HG03558 (cell line): ENCODE results near the gene CCDC3.
"Not testable (repeated sequence)": the region's sequence is repeated elsewhere in the genome, so short reads cannot be mapped to it uniquely, and the experiment has no call there.

Experiments
- ATAC-seq: cut with Tn5 transposase; IDR thresholded peaks from one replicate; pipeline ENCODE4 v1.9.1; 2021; ENCODE audit warnings: moderate number of reproducible peaks; ENCODE audit not compliant: unreplicated experiment; ENCODE audit errors: extremely low read depth

CCDC3 gene

DNA sequence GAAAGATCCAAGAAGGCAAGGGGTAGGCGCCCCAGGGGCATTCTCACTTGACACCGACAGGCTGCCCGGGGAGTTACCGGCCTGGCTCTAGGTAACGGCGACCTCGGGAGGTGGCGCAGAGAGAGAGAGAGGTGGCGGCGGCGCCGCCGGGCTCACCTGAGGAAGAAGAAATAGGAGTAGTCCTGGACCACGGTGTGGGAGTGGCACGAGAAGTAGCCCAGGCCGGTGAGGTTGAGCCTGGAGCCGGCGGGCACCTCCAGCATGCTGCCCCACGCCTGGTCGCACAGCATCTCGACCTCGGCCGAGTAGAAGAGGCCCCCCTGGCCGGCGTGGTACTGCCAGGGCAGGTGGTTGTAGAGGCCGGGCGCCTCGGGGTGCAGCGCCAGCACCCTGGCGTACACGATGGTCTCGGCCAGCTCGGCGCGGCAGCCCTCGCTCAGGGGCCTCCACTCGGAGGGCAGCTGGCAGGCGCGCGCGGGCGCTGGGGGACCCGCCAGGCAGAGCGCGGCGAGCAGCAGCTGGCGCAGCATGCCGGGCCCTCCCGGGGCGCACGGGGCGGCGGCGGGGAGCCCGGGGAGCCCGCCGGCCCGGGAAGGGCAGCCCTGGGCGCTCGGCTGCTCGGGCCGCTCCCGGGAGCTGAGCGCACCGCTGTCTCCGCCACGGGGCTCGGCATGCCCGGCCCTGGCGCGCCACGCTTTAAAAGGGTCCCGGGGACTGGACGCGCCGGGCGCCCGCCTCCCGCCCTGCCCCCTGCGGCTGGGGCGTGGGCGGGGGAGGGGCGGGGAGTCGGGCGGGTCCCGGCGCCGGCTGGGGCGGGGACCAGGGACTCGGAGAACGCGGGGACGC, at the start of gene CCDC3:
Gene CCDC3, minus strand, starts transcription at position 673 of the 846 bp plus-strand sequence. Its CDS starts 143 bp downstream, at position 530.
- no peak for ATAC-seq

DNA sequence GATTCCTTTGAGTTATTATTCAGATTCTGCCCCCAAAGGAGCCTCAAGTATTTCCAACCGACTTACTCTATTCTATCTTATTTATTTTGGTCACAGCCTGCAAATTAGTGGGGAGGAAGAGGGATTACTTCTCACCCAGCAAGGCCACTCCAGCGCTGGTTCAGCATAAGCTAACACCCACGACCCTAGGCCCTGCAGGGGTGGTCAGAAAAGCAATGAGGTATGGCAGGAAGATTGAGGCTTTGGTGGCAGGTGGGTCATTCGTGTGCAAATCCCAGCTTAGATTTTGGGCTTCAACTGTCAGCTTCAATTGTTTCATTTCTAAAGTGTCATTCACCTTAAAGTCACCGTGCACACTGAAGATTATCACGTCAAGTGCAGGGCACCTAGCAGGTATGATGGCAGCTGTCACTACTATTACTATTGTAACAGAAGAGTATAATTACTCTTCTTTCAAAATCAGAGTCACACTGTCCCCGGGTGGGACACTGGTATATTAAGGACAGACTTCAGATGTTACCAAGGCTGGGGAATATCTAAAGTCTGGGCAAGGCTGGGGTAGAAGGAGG, 49.7 kb upstream of the CCDC3 start:
- no peak for ATAC-seq

DNA sequence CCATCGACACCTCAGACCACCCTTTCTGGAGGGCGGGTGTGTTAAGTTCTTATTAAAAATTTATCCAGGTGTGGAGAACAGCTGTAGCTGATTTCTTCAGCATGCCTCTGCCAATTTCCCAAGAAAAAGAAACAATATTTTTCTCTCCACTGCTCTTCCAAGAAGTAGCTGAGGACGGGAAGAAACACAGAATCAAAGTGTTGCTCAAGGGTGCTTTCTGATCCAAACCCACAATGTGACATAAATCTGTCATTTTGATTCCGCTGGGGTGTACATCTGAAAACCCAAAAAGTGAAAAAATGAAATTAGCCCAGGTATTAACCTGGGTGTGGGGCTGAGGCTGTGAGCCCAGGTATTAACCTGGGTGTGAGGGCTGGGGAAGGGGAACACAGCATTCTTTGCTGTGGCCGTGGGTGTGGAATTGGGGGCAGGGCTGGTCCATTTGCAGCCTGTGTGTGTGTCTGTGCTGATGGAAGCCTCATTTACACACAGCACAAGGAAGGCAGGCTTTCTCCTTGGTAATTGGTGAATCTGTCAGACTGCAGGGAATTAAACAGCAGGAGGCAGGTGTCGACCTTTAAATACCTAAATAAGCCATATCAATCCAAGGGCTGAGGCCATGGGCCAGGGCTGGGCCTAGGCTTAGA, 48.4 kb upstream of the CCDC3 start:
- no peak for ATAC-seq

DNA sequence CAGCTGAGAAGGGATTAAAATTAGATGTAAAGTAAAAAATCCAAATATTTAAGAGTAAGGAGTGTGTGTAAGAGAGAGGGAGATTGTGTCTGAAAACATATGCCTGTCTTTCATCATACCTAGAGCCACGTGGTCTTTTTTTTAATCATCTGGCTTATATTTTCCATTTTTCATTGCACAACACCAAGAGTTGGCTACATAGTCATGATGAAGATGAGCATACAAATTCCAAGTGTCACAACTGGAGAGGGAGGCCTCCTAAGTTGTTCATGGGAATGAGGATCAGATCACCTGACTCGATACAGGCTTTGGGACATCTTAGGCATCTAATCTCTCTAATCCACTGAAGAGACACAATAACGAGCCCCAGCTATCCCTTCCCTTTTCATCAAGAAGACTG, 47.2 kb upstream of the CCDC3 start:
- ATAC-seq, result no peak

DNA sequence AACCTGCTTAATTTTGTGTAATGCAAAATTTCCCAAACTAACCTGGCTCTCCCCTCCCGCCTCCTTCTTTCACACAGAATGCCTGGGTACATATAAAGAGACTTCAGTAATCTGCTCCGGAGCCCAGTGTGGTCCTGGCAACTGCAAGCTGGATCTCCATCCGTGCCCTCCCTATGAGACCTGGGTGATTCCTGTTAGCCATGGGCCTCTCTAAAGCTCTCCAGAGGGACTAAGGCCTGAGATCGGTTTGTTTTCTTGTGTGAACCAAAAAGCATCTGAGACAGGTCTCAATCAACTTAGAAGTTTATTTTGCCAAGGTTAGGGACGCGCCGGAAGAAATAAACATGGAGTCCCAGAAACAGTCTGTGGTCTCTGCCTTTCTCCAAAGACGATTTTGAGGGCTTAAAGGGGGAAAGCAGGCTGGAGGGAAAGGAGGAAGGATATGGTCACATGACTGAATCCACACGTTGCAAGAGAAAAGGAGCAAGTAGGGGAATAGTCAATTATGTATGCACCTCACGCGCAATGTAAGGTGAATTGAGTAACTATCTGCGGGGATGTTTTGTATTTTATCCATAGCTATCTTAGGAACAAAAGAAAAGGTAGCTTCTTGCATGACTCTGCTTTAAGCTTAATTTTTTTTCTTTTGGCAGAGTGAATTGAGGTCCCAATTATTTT, 46.2 kb upstream of the CCDC3 start:
- ATAC-seq, result no peak

DNA sequence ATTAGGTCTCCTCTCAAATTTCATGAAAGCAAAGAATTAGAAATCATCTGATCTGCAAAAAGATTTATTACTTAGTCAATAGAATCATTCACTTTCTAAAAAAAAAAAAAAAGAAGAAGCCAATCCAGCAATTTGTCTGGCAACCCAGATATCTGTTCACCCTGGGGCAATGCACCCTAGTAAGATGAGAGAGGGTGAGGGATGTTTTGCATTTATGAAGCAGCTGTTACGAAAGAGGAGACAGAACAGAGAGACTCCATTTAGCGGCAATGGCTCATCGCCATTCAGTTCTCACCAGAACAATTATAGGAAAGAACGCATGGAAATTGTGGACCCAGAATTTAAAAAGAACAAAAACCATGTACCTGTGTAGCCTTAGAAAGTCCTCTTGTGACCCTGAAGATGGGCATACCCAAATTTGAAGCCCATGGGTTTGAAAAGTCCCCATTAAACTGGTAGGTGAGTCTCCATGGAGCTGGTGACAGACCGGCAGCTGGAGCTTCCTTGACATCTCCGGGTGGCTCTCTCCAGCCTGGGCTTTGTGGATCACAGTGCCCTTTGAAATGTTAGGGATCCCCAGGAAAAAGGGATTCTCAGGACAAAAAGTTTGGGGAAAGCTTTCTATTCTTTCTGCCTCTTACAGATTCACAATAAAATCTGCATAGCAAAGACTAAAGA, 45.5 kb upstream of the CCDC3 start:
- ATAC-seq, result no peak

DNA sequence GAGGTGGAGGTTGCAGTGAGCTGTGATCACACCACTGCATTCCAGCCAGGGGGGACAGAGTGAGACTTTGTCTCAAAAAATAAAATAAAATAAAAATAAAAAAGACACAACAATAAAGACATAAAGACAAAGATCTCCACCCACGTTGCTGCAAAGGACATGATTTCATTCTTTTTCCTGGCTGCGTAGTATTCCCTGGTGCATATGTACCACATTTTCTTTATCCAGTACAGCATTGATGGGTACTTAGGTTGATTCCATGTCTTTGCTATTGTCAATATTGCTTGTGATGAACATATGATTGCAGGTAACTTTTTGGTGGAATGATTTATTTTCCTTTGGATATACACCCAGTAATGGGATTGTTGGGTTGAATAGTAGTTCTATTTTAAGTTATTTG, 42.0 kb upstream of the CCDC3 start:
- ATAC-seq, result no peak

DNA sequence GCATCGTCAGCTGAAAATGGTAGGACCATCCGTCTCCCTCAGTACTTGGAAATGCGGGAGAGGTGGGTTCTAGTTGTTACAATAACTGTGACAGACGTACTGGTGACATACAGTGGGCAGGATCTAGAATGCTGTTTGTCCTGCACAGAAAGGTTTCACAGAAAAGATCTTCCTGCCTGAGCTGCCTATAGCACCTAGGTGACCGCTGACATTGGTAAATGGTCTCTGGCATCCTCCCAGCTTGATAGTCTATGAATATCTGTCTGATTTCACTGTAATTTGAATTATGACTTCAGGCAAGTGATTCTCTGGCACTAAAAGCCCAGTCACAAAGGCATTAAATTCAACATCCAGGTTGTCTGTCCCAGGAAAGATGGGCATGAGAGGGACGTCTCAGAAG, 38.2 kb upstream of the CCDC3 start:
- ATAC-seq, result no peak

DNA sequence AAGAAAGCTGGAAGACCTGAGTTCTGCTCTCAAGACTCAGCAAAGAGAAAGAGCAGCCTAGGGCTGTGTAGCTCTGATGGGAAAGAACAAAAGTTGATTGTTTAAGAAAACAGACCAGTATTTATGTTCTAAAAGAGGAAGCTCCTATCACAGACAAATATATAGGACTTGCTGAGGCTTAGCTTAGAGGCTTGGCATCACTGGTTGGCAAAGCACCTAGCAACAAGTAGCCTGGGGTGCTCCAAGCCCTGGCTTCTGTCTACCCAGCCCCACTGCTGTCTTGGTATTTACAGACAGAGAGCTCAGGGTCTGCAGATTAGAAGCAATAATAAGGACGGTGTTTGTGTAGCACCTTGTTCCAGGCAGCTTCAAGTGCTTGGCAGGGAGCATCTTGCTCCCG, 36.9 kb upstream of the CCDC3 start:
- no peak for ATAC-seq

DNA sequence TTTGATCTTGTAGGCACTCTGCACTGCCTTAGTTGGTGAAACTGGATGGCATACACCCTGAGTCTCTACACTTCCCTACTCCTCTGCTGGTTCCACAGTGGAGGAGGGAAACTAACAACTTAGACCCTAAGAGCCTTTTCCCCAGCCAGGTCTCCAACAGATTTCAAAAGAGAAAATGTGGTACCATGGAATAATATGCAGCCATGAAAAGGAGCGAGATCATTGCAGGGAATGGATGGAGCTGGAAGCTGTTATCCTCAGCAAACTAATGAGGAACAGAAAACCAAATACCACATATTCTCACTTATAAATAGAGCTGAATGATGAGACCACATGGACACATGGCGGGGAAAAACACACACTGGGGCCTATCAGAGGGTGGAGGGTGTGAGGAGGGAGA, 36.3 kb upstream of the CCDC3 start:
- ATAC-seq, result no peak

DNA sequence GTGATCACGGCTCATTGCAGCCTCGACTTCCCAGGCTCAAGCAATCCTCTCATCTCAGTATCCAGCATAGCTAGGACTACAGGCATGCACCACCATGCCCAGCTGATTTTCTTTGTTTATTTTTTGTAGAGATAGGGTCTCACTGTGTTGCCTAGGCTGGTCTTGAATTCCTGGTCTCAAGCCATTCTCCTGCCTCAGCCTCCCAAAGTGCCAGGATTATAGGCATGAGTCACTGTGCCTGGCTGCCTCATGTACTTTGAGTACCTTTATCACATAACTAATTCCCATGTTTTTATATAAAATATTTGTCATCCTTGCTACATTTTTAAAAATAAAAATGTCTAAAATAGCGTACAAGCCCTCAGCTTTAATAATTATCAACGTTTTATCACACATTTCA, 35.3 kb upstream of the CCDC3 start:
- no peak for ATAC-seq

DNA sequence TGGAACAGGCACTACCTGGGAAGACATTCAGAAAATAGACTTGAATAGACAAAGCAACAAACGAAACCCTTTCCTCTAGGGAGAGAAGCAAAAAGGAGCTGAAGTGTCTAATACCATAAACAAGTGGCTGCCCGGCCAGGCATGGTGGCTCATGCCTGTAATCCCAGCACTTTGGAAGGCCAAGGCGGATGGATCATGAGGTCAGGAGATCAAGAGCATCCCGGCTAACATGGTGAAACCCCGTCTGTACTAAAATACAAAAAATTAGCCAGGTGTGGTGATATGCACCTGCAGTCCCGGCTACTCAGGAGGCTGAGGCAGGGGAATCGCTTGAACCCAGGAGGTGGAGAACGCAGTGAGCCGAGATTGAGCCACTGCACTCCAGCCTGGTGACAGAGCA, 34.2 kb upstream of the CCDC3 start:
- not testable (repeated sequence) for ATAC-seq

DNA sequence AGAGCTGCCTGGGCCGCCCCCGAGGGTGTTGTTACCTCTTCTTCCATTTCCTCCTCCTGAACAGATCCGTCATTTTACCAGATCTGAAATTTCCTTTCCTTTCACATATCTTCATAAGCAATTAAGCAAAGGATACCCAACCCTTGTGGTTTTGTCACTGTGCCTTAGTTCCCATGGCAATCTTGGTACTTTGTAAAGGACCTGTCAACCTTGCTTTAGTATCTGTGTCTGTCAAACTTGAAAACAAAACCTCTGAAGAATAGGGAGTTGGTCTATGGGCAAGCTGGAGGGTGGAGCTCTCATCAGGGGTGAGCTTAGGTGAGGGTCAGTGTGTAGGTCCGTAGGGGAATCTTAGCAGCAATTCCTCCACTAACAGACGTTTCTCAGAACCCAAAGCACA, 25.4 kb upstream of the CCDC3 start:
- no peak for ATAC-seq

DNA sequence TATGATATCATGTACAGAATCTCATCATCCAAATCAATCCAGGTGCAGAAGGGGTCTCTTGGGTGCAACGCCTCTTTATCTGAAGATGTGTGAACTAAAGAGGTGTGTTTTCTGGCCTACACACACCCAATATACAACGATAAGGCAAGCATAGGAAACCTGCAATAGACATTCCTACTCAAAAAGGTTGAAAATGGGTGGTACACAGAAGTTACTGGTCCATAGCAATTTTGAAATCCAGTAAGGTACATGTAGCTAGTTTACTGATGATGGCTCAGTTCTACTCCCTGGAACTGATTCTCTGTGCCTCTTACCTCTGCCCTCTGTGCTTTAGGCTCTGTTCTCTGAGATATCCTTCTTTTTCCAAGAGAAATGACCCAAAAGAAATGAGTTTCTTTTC, 22.2 kb upstream of the CCDC3 start:
- ATAC-seq, result no peak

DNA sequence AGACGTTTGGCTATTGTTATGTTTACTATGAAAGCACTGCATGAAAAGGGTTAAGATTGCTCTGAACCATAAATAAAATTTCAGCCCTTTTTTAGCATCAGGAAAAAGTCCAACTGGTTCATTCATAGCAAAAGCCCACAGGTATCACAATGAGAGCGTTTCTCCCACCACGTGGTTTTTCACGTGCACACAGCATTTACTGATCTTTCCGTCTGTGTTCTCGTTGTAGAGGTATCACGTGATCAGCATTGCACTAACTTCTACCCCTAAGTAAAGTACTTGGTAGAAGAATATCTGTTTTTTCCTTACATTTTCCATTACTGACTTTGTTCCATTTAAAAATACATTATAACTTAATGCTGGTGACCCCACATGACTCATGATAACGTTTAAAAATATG, 17.8 kb upstream of the CCDC3 start:
- ATAC-seq, result no peak

DNA sequence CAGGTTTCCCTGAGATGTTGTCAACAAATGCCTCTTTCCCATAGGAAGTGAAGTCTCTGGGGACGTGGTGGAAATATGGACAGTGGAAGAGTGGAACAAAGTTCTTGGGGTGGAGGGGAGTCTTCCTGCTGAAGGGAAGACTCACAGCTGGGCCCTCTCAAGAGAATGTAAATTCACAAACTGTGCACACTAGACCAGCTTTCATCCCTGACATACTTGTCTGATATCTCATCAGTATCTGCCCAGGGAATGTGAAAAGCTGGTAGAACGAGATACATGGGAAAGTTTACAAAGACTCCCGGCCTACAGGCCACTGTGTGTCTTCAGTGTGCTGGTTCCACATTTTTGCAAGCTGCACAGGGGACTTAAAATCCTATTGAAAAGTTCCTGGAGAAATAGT, 16.7 kb upstream of the CCDC3 start:
- ATAC-seq, result no peak

DNA sequence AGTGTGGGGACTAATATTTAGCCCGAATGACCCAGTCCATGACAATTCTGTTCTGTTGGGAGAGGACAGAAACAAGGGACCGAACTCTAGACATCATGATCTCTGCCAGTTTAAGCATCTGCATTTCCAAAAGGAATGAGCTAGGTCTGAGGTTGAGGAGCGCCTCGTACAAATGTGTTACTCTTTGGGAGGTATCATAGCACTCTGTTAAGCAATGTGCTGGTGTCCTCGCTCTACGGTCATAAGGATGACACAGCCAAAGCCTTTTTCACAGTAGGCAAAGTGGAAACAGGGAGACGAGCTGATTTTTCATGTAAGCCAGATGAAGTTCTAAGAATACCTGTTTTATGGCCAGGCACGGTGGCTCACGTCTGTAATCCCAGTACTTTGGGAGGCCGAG, 15.4 kb upstream of the CCDC3 start:
- ATAC-seq, result no peak

DNA sequence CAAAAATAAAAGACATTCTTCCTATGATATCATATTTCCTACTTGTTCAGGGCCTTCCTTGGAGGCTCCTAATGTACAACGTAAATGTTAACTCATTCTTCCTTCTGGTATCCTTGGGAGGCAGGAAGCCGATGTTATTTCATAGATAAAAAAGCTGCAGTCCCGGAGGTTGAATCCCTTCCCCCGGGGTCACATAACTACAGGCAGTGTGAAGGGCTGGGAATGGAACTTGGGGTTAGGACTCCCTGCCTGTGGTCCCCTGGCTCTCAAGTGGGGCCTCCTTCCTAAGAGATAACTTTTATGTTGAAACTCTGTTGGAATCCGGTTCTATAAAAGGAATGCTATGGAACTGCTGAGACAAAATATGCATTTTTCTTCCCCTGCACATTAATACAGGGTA, 14.9 kb upstream of the CCDC3 start:
- no peak for ATAC-seq

DNA sequence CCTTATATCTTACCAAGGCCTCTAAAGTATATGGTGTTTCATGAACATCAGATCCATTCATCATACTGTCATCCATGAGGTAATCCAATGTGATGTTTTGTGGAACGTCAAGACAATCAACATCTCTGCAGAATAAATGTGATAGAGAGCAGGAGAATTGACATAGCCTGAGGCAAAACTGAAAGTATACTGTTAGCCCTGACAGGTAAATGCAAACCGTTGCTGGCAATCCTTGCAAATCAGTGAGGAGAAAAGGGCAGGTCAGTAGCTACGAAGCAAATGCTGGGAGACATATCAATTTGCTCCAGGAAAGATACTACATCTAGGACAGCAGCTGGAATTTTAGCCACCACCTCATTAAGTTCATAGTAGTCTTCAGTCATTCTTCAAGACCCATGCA, 4.5 kb upstream of the CCDC3 start:
- no peak for ATAC-seq

DNA sequence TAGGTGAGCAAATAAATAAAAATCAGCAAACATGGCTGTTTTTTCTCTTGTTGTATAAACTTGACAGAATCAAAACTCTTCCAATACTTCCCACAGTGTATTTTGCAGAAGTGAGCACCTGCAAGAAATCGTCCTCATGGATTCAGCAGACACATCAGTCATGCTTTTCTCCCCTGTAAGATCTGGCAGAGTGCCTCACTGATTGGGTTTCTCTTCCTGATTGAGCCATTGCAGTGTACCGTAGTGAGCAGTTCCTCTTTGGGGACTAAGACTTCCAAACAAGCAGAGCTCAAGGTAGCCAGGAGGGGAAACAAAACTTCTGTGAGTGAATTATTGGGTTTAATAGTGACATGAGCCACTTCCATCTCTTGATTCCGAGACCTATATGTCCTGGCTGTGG, 2.2 kb upstream of the CCDC3 start:
- no peak for ATAC-seq

DNA sequence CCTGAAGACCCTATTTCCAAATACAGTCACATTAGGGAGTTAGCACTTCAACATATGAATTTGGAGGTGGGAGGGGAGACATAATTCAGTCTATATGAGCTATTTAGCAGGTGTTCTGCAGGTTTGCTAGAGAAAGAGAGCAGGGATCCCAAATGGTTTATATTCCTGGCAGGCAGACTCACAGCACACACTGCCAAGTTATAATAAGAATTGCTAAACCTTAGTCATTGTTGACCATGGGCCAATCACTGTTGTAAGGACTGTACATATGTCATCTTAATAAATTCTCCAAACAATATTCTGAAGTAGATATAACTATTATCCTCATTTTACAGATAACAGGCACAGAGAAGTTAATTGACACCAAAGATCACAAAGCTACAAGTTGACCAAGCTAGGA, 1.5 kb upstream of the CCDC3 start:
- no peak for ATAC-seq
